Measurements from ENCODE around the gene ARRB2.

Gene ARRB2

DNA sequence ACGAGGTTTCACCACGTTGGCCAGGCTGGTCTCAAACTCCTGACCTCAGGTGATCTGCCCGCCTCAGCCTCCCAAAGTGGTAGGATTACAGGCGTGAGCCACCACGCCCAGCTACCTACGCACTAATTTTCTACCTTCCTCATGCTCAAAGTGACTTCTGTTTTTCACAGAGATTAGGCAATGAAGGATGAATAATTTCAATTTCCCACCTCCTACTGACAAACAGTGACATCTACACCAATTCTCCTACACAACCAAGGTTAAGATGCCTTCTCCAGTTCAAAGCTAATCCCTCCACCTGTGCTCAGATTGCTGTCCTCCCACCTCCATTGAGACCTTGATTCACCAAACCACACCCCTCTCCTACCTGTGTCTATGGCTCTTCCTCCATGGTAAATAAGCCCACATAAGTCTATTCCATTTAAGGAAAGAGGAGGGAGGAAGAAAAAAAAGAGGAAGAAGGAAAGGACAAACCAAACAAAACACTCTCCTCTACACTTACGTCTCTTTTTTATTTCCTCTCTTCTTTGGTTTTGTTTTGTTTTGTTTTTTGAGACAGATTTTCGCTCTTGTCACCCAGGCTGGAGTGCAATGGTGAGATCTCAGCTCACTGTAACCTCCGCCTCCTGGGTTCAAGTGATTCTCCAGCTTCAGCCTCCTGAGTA, 15.3 kb downstream of the ARRB2 start:
- TF ChIP-seq TOX (CRISPR knock-in tag; IDR thresholded peaks at IDR 0.05; ENCODE audit: borderline replicate concordance) = no peak
- TF ChIP-seq ZFP30 (CRISPR knock-in tag; IDR thresholded peaks at IDR 0.05) = no peak
- no peak for TF ChIP-seq TCF4 (CRISPR knock-in tag; IDR thresholded peaks at IDR 0.05; ENCODE audit: borderline replicate concordance)
- no peak for TF ChIP-seq CSDC2 (CRISPR knock-in tag; IDR thresholded peaks at IDR 0.05)
- no peak for TF ChIP-seq BACH2 (CRISPR knock-in tag; IDR thresholded peaks at IDR 0.05; ENCODE audit: borderline replicate concordance)
- TF ChIP-seq SNAI2 (CRISPR knock-in tag; IDR thresholded peaks at IDR 0.05) = no peak
- TF ChIP-seq GLIS3 (CRISPR knock-in tag; IDR thresholded peaks at IDR 0.05) = no peak
- TF ChIP-seq, protein P1, sequence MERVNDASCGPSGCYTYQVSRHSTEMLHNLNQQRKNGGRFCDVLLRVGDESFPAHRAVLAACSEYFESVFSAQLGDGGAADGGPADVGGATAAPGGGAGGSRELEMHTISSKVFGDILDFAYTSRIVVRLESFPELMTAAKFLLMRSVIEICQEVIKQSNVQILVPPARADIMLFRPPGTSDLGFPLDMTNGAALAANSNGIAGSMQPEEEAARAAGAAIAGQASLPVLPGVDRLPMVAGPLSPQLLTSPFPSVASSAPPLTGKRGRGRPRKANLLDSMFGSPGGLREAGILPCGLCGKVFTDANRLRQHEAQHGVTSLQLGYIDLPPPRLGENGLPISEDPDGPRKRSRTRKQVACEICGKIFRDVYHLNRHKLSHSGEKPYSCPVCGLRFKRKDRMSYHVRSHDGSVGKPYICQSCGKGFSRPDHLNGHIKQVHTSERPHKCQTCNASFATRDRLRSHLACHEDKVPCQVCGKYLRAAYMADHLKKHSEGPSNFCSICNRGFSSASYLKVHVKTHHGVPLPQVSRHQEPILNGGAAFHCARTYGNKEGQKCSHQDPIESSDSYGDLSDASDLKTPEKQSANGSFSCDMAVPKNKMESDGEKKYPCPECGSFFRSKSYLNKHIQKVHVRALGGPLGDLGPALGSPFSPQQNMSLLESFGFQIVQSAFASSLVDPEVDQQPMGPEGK (CRISPR knock-in tag; IDR thresholded peaks at IDR 0.05; ENCODE audit: borderline replicate concordance) = no peak
- no peak for ATAC-seq

DNA sequence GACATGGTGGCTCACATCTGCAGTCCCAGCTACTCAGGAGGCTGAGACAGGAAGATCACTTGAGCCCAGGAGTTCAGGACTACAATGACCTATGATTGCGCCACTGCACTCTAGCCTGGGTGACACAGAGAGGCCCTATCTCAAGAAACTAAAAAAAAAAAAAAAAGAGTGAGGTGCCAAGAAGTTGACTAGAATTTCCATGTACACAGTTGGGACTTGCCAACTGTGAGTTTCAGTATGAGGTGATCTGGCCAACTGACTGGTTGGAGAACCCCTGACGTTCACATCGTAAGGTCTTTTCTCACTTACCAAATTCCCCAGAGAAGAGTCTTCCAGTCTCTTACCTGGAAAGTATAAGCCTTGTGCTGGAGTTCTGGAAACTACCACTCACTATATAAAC, 17.7 kb downstream of the ARRB2 start:
- no peak for ATAC-seq
- no peak for TF ChIP-seq ISL1 (CRISPR knock-in tag; IDR thresholded peaks at IDR 0.05)
- no peak for TF ChIP-seq TOX (CRISPR knock-in tag; IDR thresholded peaks at IDR 0.05; ENCODE audit: borderline replicate concordance)
- no peak for TF ChIP-seq ARNTL (CRISPR knock-in tag; IDR thresholded peaks at IDR 0.05; ENCODE audit: borderline replicate concordance, low read depth)
- no peak for TF ChIP-seq PPARA (CRISPR knock-in tag; IDR thresholded peaks at IDR 0.05; ENCODE audit: borderline replicate concordance)
- no peak for TF ChIP-seq ZC3H10 (CRISPR knock-in tag; IDR thresholded peaks at IDR 0.05)
- no peak for TF ChIP-seq TCF4 (CRISPR knock-in tag; IDR thresholded peaks at IDR 0.05; ENCODE audit: borderline replicate concordance)
- no peak for TF ChIP-seq SNAI2 (CRISPR knock-in tag; IDR thresholded peaks at IDR 0.05)
- TF ChIP-seq TSHZ2 (CRISPR knock-in tag; IDR thresholded peaks at IDR 0.05) = no peak
- TF ChIP-seq ZNF70 (CRISPR knock-in tag; IDR thresholded peaks at IDR 0.05) = no peak
- no peak for TF ChIP-seq ZFP30 (CRISPR knock-in tag; IDR thresholded peaks at IDR 0.05)
- no peak for TF ChIP-seq CSDC2 (CRISPR knock-in tag; IDR thresholded peaks at IDR 0.05)
- TF ChIP-seq, protein P2, sequence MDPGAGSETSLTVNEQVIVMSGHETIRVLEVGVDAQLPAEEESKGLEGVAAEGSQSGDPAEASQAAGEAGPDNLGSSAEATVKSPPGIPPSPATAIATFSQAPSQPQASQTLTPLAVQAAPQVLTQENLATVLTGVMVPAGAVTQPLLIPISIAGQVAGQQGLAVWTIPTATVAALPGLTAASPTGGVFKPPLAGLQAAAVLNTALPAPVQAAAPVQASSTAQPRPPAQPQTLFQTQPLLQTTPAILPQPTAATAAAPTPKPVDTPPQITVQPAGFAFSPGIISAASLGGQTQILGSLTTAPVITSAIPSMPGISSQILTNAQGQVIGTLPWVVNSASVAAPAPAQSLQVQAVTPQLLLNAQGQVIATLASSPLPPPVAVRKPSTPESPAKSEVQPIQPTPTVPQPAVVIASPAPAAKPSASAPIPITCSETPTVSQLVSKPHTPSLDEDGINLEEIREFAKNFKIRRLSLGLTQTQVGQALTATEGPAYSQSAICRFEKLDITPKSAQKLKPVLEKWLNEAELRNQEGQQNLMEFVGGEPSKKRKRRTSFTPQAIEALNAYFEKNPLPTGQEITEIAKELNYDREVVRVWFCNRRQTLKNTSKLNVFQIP (CRISPR knock-in tag; IDR thresholded peaks at IDR 0.05; ENCODE audit: borderline replicate concordance, low read depth) = no peak
- TF ChIP-seq, protein P3, sequence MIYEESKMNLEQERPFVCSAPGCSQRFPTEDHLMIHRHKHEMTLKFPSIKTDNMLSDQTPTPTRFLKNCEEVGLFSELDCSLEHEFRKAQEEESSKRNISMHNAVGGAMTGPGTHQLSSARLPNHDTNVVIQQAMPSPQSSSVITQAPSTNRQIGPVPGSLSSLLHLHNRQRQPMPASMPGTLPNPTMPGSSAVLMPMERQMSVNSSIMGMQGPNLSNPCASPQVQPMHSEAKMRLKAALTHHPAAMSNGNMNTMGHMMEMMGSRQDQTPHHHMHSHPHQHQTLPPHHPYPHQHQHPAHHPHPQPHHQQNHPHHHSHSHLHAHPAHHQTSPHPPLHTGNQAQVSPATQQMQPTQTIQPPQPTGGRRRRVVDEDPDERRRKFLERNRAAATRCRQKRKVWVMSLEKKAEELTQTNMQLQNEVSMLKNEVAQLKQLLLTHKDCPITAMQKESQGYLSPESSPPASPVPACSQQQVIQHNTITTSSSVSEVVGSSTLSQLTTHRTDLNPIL (CRISPR knock-in tag; IDR thresholded peaks at IDR 0.05; ENCODE audit: low read depth) = no peak
- no peak for TF ChIP-seq ZNF565 (CRISPR knock-in tag; conservative IDR thresholded peaks at IDR 0.05; ENCODE audit: low read depth)
- TF ChIP-seq ZNF8 (CRISPR knock-in tag; IDR thresholded peaks at IDR 0.05) = no peak
- no peak for TF ChIP-seq ZFP3 (CRISPR knock-in tag; IDR thresholded peaks at IDR 0.05)

GRCh38 chr17:4733073-4733531, 22.7 kb downstream of the ARRB2 start:
- no peak for ATAC-seq
- TF ChIP-seq ZNF565 (CRISPR knock-in tag; conservative IDR thresholded peaks at IDR 0.05; ENCODE audit: low read depth) (no peak), TOX (CRISPR knock-in tag; IDR thresholded peaks at IDR 0.05; ENCODE audit: borderline replicate concordance) (no peak), CSRNP3 (CRISPR knock-in tag; IDR thresholded peaks at IDR 0.05) (no peak), ZNF8 (CRISPR knock-in tag; IDR thresholded peaks at IDR 0.05) (no peak), ZFP3 (CRISPR knock-in tag; IDR thresholded peaks at IDR 0.05) (no peak), PPARA (CRISPR knock-in tag; IDR thresholded peaks at IDR 0.05; ENCODE audit: borderline replicate concordance) (no peak), TCF4 (CRISPR knock-in tag; IDR thresholded peaks at IDR 0.05; ENCODE audit: borderline replicate concordance) (no peak)
- TF ChIP-seq, protein P1 (CRISPR knock-in tag; IDR thresholded peaks at IDR 0.05; ENCODE audit: borderline replicate concordance) = no peak
- TF ChIP-seq, protein P2 (CRISPR knock-in tag; IDR thresholded peaks at IDR 0.05; ENCODE audit: borderline replicate concordance, low read depth) = no peak

Data from SK-N-SH treated with all-trans-retinoic acid at 6 μM for 48 hours (cell line).